GM23248 (cell line): ENCODE measurements around the gene GNG2.

Source experiments
- EZH2 ChIP-seq: fragments of 200-600 bp; sonication (generic); IDR thresholded peaks from 2 replicates; pipeline ENCODE4 v1.6.1; 2018; ENCODE audit warnings: antibody characterized with exemption, mild to moderate bottlenecking; ENCODE audit not compliant: insufficient read depth, poor library complexity, severe bottlenecking
- EZH2phosphoT487 ChIP-seq: fragments of 200-600 bp; sonication (generic); IDR thresholded peaks from 2 replicates; pipeline ENCODE4 v1.6.1; 2018; ENCODE audit warnings: antibody characterized with exemption, moderate library complexity, mild to moderate bottlenecking, low read depth; ENCODE audit not compliant: insufficient read depth

- TF ChIP-seq EZH2phosphoT487: no peak
- no peak for TF ChIP-seq EZH2
Measured at GRCh38 chr14:51889851-51890250, 29.4 kb downstream of the GNG2 start.
